Kidney epithelial cell (primary cell): ENCODE results near the gene ATP5MG. TPM values are rescaled to one million over a fixed set of nuclear protein-coding genes. Genes with fewer than 3 reads are reported as not detected.

Source experiments
- DNase-seq: peaks from one replicate; pipeline ENCODE4 v3.0.0-alpha.2; 2010; ENCODE audit warnings: low read depth
- H3K27me3 ChIP-seq: 2 replicates; pipeline ENCODE4 v1.6.0; 2011; ENCODE audit warnings: low read length; ENCODE audit not compliant: control insufficient read depth, insufficient read depth
- H3K36me3 ChIP-seq: 2 replicates; pipeline ENCODE4 v1.5.1; 2011; ENCODE audit warnings: low read length; ENCODE audit not compliant: control insufficient read depth, insufficient read depth
- H3K4me3 ChIP-seq: 2 replicates; pipeline ENCODE4 v1.5.1; 2011; ENCODE audit warnings: low read depth, mild to moderate bottlenecking, control low read depth, low read length
- CTCF ChIP-seq: IDR thresholded peaks from 2 replicates; pipeline ENCODE4 v1.5.1; 2011; ENCODE audit warnings: mild to moderate bottlenecking, moderate library complexity, low read length, control low read depth, inconsistent platforms; ENCODE audit not compliant: insufficient read depth, poor library complexity, severe bottlenecking
- total RNA-seq: library from RNA; depleted of rRNA; stranded (reverse); fragments of >200 nt; gene quantifications from 2 replicates; pipeline ENCODE4 v1.2.3, GENCODE V29; 2015

Gene ATP5MG
- total RNA-seq, 1 donor from 2014 or later, result 52.7 TPM

DNA sequence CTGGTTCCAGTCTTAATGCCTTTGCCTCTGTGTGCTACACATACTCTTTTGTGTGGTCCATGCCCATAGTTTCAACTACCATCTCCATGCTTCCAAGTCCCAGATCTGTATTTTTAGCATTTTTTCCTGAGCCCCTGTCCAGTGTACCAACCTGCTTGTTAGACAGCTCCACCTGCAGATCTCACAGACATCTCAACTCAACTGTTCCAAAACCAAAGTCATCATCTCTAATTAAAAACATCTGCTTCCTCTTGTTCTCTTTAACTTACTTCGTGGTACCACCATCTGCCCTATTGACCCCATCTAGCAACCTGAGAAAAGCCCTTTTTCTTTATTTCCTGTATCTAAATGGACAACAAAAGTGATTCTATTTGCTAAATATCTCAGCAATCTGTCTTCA lies 26.3 kb downstream of the ATP5MG start:
- Histone ChIP-seq H3K36me3 (no peaks in the 10 kb centered on the region), H3K27me3 (no peaks in the 10 kb centered on the region), H3K4me3 (no peak overlapping the region)
- no peak for TF ChIP-seq CTCF
- DNase-seq, result no peak

- no peak for TF ChIP-seq CTCF
- DNase-seq, result no peak
- Histone ChIP-seq H3K36me3 (no peaks in the 10 kb centered on the region), H3K27me3 (no peaks in the 10 kb centered on the region), H3K4me3 (no peak overlapping the region)
These were observed 29.6 kb downstream of the ATP5MG start for GRCh38 chr11:118430956-118431355.

DNA sequence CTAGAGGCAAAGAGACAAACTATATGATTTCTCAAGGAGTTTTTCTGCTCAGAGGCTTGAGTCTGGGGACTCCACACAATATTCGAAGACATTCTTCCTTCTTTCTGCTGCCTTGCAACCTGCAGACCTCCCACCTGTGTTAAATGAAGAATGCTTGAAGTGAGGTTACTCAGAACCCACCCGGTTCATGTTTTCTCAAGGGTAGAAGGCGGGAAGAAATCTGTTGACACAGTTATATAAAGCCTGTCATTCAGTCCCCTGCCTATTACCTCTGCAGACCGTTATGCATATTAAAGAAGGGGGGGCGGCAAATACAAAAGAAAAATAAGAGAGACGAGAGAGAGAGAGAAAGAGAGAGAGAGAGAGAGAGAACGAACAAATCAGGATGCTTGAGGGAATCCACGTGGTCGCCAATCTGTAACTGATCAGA lies 32.7 kb downstream of the ATP5MG start:
- Histone ChIP-seq H3K36me3 (no peaks in the 10 kb centered on the region), H3K27me3 (no peaks in the 10 kb centered on the region), H3K4me3 (peak overlapping the region; percentile 49)
- no peak for DNase-seq
- no peak for TF ChIP-seq CTCF

DNA sequence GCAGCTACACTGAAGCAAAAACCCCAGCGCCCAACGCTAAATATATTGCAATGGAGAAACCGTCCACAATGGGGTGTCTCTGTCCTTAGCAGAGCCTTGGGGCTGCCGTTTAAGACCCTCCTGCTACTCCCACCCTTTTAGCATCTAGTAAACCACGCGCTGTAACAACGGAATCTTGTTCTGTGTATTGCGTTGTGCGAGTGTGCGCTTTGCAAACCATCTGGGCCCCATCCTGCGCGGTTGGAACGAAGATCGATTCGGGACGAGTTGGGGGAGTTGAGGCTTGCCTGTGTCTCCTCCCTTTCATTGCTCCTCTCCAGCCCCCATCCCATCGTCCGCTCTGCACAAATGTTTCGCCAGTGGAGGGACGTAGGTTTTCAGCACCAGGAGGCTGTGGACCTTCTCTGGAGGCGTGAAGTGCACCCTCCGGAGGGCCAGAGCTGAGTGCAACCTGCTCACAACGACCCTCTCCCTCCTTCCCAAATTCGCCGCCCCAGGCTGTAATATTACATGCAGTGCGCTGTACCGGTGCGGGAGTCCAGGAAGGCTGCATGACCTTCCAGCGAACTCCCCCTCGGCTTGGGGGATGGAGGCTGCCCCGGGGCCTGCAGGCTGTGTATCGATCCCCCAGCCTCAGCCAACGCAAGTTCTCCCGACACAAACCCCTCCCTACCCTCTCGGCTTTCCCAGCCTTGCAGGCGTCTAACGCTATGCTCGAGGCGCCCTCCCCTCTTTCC lies 33.3 kb downstream of the ATP5MG start:
- TF ChIP-seq CTCF, result no peak
- peak overlapping the region; percentile 49 for H3K4me3 ChIP-seq
- DNase-seq, result no peak

GRCh38 chr11:118435290-118435892 lies 34.0 kb downstream of the ATP5MG start:
- no peak for DNase-seq
- TF ChIP-seq CTCF, result no peak
- Histone ChIP-seq H3K4me3 (peak overlapping the region; percentile 49), H3K36me3 (no peaks in the 10 kb centered on the region), H3K27me3 (no peaks in the 10 kb centered on the region)

More for the DNA sequence above, 33.3 kb downstream of the ATP5MG start:
- H3K36me3 ChIP-seq, result no peaks in the 10 kb centered on the region
- no peaks in the 10 kb centered on the region for H3K27me3 ChIP-seq
